22Rv1 (cell line): ENCODE measurements around the gene CASD1.

Experiments
- ZFX ChIP-seq: fragments of 450-650 bp; IDR thresholded peaks from 2 replicates; pipeline ENCODE4 v1.6.1; 2017; ENCODE audit warnings: antibody characterized with exemption, borderline replicate concordance
- TF ChIP-seq, protein P1 (sequence below): fragments of 450-650 bp; IDR thresholded peaks from 2 replicates; pipeline ENCODE4 v1.5.1; 2017; ENCODE audit warnings: mild to moderate bottlenecking

DNA sequence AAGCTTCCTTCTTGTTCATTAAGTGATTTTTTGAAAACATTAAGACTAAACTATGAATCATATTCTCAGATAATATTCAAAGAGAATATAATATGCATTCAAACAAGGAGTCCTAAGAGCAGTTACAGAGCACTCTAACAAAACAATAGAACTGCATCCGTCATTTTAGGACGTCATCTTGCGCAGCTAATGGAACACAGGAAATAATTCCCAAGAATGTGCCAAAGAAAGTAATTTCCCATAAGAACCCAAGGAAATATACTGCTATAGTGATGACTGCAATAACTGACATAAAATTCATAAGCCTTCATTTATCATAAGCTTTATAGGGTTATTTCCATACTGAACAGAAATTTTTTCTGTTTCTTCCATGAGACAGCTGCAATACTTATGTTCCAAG is 28.3 kb upstream of the CASD1 start:
- TF ChIP-seq, protein P1, sequence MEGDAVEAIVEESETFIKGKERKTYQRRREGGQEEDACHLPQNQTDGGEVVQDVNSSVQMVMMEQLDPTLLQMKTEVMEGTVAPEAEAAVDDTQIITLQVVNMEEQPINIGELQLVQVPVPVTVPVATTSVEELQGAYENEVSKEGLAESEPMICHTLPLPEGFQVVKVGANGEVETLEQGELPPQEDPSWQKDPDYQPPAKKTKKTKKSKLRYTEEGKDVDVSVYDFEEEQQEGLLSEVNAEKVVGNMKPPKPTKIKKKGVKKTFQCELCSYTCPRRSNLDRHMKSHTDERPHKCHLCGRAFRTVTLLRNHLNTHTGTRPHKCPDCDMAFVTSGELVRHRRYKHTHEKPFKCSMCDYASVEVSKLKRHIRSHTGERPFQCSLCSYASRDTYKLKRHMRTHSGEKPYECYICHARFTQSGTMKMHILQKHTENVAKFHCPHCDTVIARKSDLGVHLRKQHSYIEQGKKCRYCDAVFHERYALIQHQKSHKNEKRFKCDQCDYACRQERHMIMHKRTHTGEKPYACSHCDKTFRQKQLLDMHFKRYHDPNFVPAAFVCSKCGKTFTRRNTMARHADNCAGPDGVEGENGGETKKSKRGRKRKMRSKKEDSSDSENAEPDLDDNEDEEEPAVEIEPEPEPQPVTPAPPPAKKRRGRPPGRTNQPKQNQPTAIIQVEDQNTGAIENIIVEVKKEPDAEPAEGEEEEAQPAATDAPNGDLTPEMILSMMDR, result no peak
- TF ChIP-seq ZFX, result no peak
